ENCODE measurements around the gene MIPOL1. TPM values are rescaled to one million over a fixed set of nuclear protein-coding genes. Genes with fewer than 3 reads are reported as not detected.
A peak's percentile ranks its signal among the peaks of the same experiment; 100 is the strongest.
"Not testable (repeated sequence)": the region's sequence is repeated elsewhere in the genome, so short reads cannot be mapped to it uniquely, and the experiment has no call there.

MIPOL1 gene
- total RNA-seq, 1 experiment from 2014 or later: 10.5 TPM

DNA sequence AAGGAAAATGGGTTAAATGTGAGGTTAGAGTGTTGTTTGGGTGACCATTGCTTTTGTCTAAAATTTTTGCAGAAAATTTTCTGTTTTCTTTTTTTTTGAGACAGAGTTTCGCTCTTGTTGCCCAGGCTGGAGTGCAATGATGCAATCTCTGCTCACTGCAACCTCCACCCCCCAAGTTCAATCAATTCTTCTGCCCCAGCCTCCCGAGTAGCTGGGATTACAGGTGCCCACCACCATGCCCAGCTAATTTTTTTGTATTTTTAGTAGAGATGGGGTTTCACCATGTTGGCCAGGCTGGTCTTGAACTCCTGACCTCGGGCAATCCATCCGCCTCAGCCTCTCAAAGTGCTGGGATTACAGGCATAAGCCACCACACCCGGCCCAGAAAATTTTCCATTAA, 130.2 kb downstream of the MIPOL1 start:
- in situ Hi-C loops (cut with HindIII; ENCODE audit: low pct_unique_long_range_greater_than_20kb, low sequenced_read_pairs): not testable (repeated sequence)

DNA sequence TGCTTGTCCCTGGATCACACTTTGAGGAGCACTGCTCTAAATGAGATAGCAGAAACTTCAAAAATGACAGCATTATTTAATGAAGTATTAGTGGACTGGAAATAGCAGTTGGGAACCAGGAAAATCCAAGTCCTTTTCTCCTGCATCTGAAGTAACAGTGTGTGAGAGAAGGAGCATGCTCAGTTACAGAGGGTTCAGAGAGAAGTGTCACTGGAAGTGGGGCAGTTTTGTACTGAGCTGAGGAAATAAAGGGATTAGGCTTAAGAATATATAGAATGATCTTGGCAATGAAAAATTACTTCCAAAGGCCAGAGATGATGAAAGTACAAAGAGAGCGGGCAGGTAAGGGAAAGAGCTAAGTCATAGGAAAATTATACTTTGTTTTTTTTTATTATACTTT, 130.9 kb downstream of the MIPOL1 start:
- in situ Hi-C loops (cut with HindIII; ENCODE audit: low pct_unique_long_range_greater_than_20kb, low sequenced_read_pairs): no loop called here
- DNase-seq (ENCODE audit: low read depth): no peak

More for the DNA sequence above, 130.2 kb downstream of the MIPOL1 start:
- not testable (repeated sequence) for DNase-seq (ENCODE audit: low read depth)

- in situ Hi-C loops (cut with HindIII; ENCODE audit: low pct_unique_long_range_greater_than_20kb, low sequenced_read_pairs): no loop called here
- DNase-seq (ENCODE audit: low read depth): peak; percentile 10
These were observed 131.7 kb downstream of the MIPOL1 start for GRCh38 chr14:37329189-37330001.

- in situ Hi-C loops (cut with HindIII; ENCODE audit: low pct_unique_long_range_greater_than_20kb, low sequenced_read_pairs): no loop called here
- no peak for DNase-seq (ENCODE audit: low read depth)
These were observed 133.2 kb downstream of the MIPOL1 start for GRCh38 chr14:37330910-37331309.

DNA sequence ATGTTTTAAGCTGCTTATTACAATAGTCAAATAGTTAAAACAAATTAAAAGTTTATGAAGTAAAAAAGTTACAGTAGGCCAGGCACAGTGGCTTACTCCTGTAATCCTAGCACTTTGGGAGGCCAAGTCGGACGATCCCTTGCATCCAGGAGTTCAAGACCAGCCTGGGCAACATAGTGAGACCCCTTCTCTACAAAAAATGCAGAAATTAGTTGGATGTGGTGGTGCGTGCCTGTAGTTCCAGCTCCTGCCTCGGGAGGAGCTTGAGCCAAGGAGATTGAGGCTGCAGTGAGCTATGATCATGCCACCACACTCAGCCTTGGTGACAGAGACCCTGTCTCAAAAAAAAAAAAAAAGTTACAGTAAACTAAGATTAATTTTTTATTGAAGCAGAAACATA, 142.6 kb downstream of the MIPOL1 start:
- no peak for DNase-seq (ENCODE audit: low read depth)

GRCh38 chr14:37343307-37344094, 145.8 kb downstream of the MIPOL1 start:
- in situ Hi-C loops (cut with HindIII; ENCODE audit: low pct_unique_long_range_greater_than_20kb, low sequenced_read_pairs): no loop called here
- no peak for DNase-seq (ENCODE audit: low read depth)

More for the DNA sequence above, 142.6 kb downstream of the MIPOL1 start:
- in situ Hi-C loops (cut with HindIII; ENCODE audit: low pct_unique_long_range_greater_than_20kb, low sequenced_read_pairs): no loop called here

- in situ Hi-C loops (cut with HindIII; ENCODE audit: low pct_unique_long_range_greater_than_20kb, low sequenced_read_pairs): no loop called here
- DNase-seq (ENCODE audit: low read depth): no peak
These were observed 165.9 kb downstream of the MIPOL1 start for GRCh38 chr14:37363661-37364060.

DNA sequence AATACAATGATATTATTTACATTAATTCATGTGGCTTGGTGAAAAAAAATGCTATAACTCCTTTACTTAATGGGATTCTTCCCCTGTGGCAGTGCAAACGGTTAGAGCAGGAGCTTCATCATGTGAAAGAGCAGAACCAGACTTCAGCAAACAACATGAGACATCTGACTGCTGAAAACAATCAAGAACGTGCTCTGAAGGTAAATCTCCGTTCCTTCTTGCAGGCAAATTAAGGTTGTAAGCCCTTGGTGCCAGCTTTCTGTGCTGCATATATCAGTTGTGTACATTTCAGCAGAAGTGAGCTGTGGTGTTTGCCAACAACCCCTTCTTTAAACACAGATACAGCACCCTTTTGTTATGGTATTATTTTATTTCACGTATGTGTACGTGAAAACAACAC, 171.7 kb downstream of the MIPOL1 start:
- in situ Hi-C loops (cut with HindIII; ENCODE audit: low pct_unique_long_range_greater_than_20kb, low sequenced_read_pairs): no loop called here
- DNase-seq (ENCODE audit: low read depth): no peak

DNA sequence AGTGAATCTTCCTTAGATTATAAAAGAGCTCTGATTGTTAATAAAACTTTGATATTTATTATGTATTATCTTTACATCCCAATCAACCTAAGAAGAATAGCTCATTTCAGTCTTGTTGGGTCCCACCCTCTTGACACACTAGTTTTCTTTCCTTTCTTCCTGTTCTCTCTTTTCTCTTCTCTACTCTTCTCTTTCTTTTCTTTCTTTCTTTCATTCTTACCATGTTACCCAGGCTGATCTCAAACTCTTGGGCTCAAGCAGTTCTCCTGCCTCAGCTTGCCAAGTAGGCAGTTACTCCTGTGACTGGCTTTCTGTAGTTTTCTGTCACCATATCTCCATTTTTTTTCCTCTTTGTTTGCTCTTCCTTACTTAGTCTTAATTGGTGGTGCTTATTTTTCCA, 177.8 kb downstream of the MIPOL1 start:
- DNase-seq (ENCODE audit: low read depth): no peak
- in situ Hi-C loops (cut with HindIII; ENCODE audit: low pct_unique_long_range_greater_than_20kb, low sequenced_read_pairs): no loop called here

GRCh38 chr14:37376944-37377609, 179.3 kb downstream of the MIPOL1 start:
- in situ Hi-C loops (cut with HindIII; ENCODE audit: low pct_unique_long_range_greater_than_20kb, low sequenced_read_pairs): no loop called here

DNA sequence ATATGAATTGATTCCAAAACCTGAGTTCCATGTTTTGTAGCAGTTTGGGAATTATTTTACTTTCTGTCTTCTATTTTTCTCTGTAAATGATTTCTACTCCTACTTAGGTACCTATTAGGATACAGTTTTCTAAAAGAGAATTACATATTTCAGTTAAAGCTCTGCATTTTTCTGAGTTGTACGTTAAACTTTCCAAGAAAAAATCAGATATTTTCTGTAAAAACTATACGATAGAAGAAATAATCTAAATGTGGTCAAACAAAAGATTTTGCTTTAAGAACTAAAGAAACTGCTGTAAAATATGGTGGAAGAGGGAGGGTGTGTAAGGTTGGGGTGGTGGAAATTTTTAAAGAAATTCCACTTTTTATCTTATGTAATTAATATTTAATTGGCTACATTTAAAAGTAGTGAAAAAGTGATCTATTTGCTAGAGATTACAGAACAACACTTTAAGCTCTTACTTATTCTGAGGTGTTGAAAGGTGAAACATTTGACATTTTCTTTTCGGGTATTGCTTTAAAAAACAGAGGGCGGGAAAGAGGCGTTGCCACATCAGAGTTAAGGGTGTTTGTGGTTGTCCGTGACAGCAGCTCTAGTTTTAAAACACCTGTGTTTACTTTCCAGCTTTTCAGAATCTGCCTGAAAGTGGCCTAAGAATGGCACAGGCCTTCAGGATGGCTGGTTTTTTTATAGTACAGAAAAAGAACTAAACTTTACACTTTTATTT, 187.3 kb downstream of the MIPOL1 start:
- DNase-seq (ENCODE audit: low read depth): no peak

More at GRCh38 chr14:37376944-37377609, 179.3 kb downstream of the MIPOL1 start:
- DNase-seq (ENCODE audit: low read depth): no peak

DNA sequence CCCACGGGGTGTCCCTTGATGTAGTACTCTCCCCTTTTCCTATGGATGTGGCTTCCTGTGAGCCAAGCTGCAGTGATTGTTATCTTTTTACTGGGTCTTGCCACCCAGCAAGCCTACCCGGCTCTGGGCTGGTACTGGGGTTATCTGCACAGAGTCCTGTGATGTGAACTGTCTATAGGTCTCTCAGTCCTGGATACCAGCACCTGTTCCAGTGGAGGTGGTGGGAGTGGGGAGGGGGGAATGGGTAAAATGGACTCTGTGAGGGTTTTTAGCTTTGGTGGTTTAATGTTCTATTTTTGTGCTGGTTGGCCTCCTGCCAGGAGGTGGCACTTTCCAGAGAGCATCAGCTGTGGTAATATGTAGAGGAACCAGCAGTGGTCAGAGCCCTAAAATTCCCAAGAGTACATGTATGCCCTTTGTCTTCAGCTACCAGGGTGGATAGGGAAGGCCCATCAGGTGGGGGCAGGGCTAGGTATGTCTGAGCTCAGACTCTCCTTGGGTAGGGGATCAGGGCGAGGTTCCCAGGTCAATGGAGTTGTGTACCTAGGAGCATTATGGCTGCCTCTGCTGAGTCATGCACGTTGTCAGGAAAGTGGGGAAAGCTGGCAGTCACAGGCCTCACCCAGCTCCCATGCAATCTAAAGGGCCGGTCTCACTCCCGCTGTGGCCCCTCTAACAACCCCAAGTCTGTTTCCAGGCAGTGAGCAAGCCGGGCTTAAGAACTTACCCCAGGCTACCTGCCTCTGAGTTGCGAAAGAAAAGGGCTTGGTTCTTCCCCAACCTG, 199.6 kb downstream of the MIPOL1 start:
- DNase-seq (ENCODE audit: low read depth); in situ Hi-C loops (cut with HindIII; ENCODE audit: low pct_unique_long_range_greater_than_20kb, low sequenced_read_pairs): not testable (repeated sequence)

More for the DNA sequence above, 187.3 kb downstream of the MIPOL1 start:
- in situ Hi-C loops (cut with HindIII; ENCODE audit: low pct_unique_long_range_greater_than_20kb, low sequenced_read_pairs): no loop called here

DNA sequence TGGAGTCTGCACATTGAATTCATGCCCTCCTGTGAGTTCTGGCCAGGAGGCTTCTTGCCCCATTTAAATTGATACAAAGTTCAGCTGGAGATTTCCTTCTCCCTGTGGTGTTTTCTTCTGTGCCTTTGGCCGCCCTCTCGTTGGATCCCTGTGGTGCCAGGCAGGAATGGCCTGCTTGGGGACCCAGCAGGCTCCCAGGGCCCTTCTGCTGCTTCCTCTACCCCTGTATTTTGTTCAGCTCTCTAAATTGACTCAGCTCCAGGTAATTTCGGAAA, 200.1 kb downstream of the MIPOL1 start:
- no peak for DNase-seq (ENCODE audit: low read depth)
- in situ Hi-C loops (cut with HindIII; ENCODE audit: low pct_unique_long_range_greater_than_20kb, low sequenced_read_pairs): no loop called here

DNA sequence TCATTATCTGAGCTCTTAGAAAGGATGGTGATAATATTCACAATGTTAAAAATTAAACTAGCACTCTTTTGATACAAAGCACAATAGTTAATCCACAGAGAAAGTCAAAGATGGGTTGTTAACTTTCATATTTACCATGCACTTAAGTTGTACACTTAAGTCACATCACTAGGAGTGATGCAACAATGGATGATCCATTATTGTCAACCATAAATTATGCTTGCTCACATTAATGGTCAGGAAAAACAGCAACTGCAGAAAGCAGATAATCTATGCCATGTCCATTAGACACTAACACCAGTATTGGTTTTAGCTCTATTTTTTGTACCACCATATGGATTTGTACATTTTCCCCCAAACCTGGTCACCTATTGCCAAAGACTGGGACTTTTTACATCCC, 201.8 kb downstream of the MIPOL1 start:
- no peak for DNase-seq (ENCODE audit: low read depth)
- in situ Hi-C loops (cut with HindIII; ENCODE audit: low pct_unique_long_range_greater_than_20kb, low sequenced_read_pairs): no loop called here

DNA sequence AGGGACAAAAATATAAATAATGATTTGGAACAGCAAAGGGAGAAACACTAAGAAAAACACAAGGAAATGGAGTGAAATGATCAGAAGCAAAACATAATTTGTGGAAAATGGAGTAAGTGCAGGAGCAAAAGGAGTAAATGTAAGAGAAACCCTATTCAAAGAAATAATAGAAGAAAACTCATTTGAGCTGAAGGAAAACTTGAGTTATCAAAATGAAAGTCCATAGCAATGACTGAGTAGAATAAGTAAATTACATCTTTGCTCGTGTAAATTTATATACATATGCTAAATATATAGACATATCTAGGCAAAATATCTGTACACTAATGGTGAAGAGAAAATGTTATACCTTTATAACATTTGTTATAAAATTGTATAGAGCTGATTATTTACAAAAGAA, 203.4 kb downstream of the MIPOL1 start:
- no peak for DNase-seq (ENCODE audit: low read depth)
- in situ Hi-C loops (cut with HindIII; ENCODE audit: low pct_unique_long_range_greater_than_20kb, low sequenced_read_pairs): no loop called here

GRCh38 chr14:37403626-37404025, 205.9 kb downstream of the MIPOL1 start:
- in situ Hi-C loops (cut with HindIII; ENCODE audit: low pct_unique_long_range_greater_than_20kb, low sequenced_read_pairs): no loop called here
- DNase-seq (ENCODE audit: low read depth): no peak

DNA sequence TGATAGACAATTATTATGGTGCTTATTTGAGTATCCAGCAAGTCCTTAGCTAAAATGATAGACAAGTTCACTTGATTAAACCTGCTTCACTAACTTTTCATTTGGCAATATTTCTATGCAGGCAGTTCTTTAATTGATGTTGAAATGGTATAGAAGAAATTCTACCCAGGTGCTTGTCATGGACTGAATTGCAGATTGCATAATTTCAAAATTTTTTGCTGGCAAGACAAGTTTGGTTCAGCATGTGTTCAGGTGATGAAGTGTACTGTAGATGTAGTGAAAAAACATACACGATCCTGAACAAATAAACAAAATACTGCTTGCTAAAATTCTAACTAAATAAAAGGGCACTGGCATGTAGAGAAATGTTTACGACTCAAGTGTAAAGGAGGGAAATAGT, 208.4 kb downstream of the MIPOL1 start:
- in situ Hi-C loops (cut with HindIII; ENCODE audit: low pct_unique_long_range_greater_than_20kb, low sequenced_read_pairs): no loop called here
- DNase-seq (ENCODE audit: low read depth): no peak
